SU-DHL-6 (cell line): ENCODE data around the gene ACADM.

Experiments
- H2AFZ ChIP-seq: fragments of 200-600 bp; sonication (generic); 2 replicates; pipeline ENCODE4 v1.6.1; 2014; ENCODE audit warnings: low read depth, mild to moderate bottlenecking, moderate library complexity, mixed read lengths, antibody characterized with exemption, low read length; ENCODE audit not compliant: severe bottlenecking
- H3F3A ChIP-seq: fragments of 200-600 bp; shearing (Covaris generic); 2 replicates; pipeline ENCODE4 v1.6.0; 2016; ENCODE audit warnings: antibody characterized with exemption, mild to moderate bottlenecking; ENCODE audit not compliant: insufficient read depth
- H3K27ac ChIP-seq: fragments of 200-600 bp; sonication (generic); 2 replicates; pipeline ENCODE4 v1.5.1; 2016; ENCODE audit warnings: low read depth, mild to moderate bottlenecking, low read length, moderate library complexity, mixed read lengths
- H3K27me3 ChIP-seq: fragments of 200-600 bp; sonication (generic), shearing (Covaris generic); 2 replicates; pipeline ENCODE4 v1.6.0; 2014; ENCODE audit warnings: mild to moderate bottlenecking, low read length
- H3K36me3 ChIP-seq: fragments of 200-600 bp; sonication (generic); 2 replicates; pipeline ENCODE4 v1.6.1; 2014; ENCODE audit warnings: mild to moderate bottlenecking, low read length, mixed read lengths
- H3K4me2 ChIP-seq: fragments of 300-600, 200-600 bp; shearing (Covaris generic), sonication (generic); 2 replicates; pipeline ENCODE4 v1.6.0; 2014; ENCODE audit warnings: low read length, low read depth, mild to moderate bottlenecking; ENCODE audit not compliant: poor library complexity, severe bottlenecking
- H3K4me3 ChIP-seq: fragments of 200-600 bp; sonication (generic); 2 replicates; pipeline ENCODE4 v1.5.1; 2014; ENCODE audit warnings: antibody characterized with exemption, low read length, mild to moderate bottlenecking, mixed read lengths; ENCODE audit not compliant: insufficient read depth, poor library complexity, severe bottlenecking
- H3K79me2 ChIP-seq: fragments of 200-600 bp; sonication (generic); 2 replicates; pipeline ENCODE4 v1.6.1; 2014; ENCODE audit warnings: mild to moderate bottlenecking, low read length, moderate library complexity; ENCODE audit not compliant: insufficient read depth
- H3K9ac ChIP-seq: fragments of 200-600 bp; sonication (generic); 2 replicates; pipeline ENCODE4 v1.7.0; 2014; ENCODE audit warnings: mild to moderate bottlenecking, low read length
- H3K9me2 ChIP-seq: fragments of 200-600 bp; sonication (generic); replicated peaks from 2 replicates; pipeline ENCODE4 v1.6.1; 2014; ENCODE audit warnings: low read length; ENCODE audit not compliant: insufficient read depth
- H3K9me3 ChIP-seq: fragments of 200-600 bp; sonication (generic); 2 replicates; pipeline ENCODE4 v1.6.1; 2014; ENCODE audit warnings: low read length, mixed read lengths; ENCODE audit not compliant: insufficient read depth
- H4K20me1 ChIP-seq: fragments of 200-600 bp; sonication (generic); 2 replicates; pipeline ENCODE4 v1.6.1; 2014; ENCODE audit warnings: low read depth, mild to moderate bottlenecking, antibody characterized with exemption, low read length, moderate library complexity, mixed read lengths
- EZH2phosphoT487 ChIP-seq: fragments of 200-600 bp; sonication (generic), shearing (Covaris generic); conservative IDR thresholded peaks from 2 replicates; pipeline ENCODE4 v1.6.1; 2018; ENCODE audit warnings: mild to moderate bottlenecking, antibody characterized with exemption, low read length, moderate library complexity, mixed read lengths
- TF ChIP-seq, protein P1 (sequence below): fragments of 200-600 bp; sonication (generic); IDR thresholded peaks from one replicate; pipeline ENCODE4 v1.5.1; 2017; ENCODE audit warnings: antibody characterized with exemption, mild to moderate bottlenecking, low read length, moderate library complexity; ENCODE audit not compliant: insufficient read depth, poor library complexity, severe bottlenecking

The ACADM gene

DNA sequence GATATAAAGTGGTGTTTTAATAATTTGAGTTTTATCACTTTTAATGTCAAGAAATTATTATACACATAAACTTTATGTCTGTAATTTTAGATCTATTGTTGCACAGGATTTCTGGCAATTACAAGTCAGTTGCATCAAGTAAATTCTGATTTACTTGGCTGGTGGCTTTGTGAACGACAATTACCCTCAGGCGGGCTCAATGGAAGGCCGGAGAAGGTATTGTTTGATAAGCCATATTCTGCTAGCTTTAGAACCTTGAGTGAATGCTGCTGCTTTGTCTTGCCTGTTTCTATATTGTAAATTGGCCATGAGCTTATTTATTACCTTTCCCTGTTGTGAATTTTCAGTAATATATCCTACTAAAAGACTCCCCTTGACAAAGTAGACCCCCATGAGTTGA lies 67.6 kb downstream of the ACADM start:
- Histone ChIP-seq H2AFZ (no peak overlapping the region), H4K20me1 (peaks cover 72% of the 10 kb centered on the region), H3K4me2 (no peak overlapping the region), H3F3A (peaks cover 99% of the 10 kb centered on the region), H3K79me2 (peaks cover 58% of the 10 kb centered on the region), H3K36me3 (peaks cover 86% of the 10 kb centered on the region), H3K27me3 (no peaks in the 10 kb centered on the region), H3K27ac (no peak overlapping the region), H3K4me3 (no peak overlapping the region), H3K9me2 (no peaks in the 10 kb centered on the region), H3K9ac (no peak overlapping the region), H3K9me3 (no peaks in the 10 kb centered on the region)
- TF ChIP-seq EZH2phosphoT487 = no peak
- TF ChIP-seq, protein P1, sequence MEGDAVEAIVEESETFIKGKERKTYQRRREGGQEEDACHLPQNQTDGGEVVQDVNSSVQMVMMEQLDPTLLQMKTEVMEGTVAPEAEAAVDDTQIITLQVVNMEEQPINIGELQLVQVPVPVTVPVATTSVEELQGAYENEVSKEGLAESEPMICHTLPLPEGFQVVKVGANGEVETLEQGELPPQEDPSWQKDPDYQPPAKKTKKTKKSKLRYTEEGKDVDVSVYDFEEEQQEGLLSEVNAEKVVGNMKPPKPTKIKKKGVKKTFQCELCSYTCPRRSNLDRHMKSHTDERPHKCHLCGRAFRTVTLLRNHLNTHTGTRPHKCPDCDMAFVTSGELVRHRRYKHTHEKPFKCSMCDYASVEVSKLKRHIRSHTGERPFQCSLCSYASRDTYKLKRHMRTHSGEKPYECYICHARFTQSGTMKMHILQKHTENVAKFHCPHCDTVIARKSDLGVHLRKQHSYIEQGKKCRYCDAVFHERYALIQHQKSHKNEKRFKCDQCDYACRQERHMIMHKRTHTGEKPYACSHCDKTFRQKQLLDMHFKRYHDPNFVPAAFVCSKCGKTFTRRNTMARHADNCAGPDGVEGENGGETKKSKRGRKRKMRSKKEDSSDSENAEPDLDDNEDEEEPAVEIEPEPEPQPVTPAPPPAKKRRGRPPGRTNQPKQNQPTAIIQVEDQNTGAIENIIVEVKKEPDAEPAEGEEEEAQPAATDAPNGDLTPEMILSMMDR = no peak

DNA sequence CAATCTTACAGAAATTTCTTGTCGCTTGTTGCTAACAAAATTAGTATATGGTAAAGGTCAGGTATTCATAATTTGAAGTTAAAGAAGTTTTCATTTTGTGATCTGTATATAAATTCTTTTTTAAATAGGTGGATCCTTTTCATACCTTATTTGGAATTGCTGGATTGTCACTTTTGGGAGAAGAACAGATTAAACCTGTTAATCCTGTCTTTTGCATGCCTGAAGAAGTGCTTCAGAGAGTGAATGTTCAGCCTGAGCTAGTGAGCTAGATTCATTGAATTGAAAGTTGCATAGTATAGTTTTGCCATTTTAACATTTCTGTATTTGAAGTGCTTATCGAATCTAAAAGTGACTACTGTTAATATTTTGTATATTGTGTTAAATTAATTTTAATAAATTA lies 69.9 kb downstream of the ACADM start:
- Histone ChIP-seq H3K27me3 (no peaks in the 10 kb centered on the region), H3K36me3 (peaks cover 64% of the 10 kb centered on the region), H2AFZ (no peak overlapping the region), H3K4me2 (no peak overlapping the region), H3K27ac (no peak overlapping the region), H4K20me1 (peaks cover 49% of the 10 kb centered on the region), H3F3A (peaks cover 99% of the 10 kb centered on the region), H3K9me3 (no peaks in the 10 kb centered on the region), H3K4me3 (no peak overlapping the region), H3K9ac (no peak overlapping the region), H3K9me2 (no peaks in the 10 kb centered on the region), H3K79me2 (peaks cover 35% of the 10 kb centered on the region)
- TF ChIP-seq EZH2phosphoT487 = no peak
- TF ChIP-seq, protein P1 = no peak

DNA sequence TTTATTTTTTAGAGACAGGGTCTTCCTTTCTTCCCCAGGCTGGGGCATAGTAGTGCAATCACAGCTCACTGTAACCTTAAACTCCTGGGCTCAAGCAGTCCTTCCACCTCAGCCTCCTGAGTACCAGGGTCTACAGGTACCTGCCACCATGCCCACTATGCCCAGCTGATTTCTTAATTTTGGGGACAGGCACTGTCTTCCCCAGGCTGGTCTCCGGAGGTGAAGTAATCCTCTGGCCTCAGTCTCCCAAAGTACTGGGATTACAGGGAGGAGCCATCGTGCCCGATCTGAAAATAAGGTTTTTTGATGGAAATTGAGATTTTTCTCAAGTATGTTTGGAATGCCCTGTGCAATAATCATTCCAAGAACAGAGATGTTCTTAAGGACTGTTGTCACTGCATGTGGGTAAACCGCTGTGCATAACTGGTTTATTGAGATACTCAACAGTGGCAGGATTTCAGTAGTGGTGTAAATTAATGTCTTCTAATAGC lies 71.2 kb downstream of the ACADM start:
- H3K4me3 ChIP-seq = no peak overlapping the region
- no peak overlapping the region for H2AFZ ChIP-seq
- H3K9ac ChIP-seq = no peak overlapping the region
- peaks cover 21% of the 10 kb centered on the region for H3K79me2 ChIP-seq
- H3K9me2 ChIP-seq = no peaks in the 10 kb centered on the region
- H3K9me3 ChIP-seq = no peaks in the 10 kb centered on the region
- H3K4me2 ChIP-seq = no peak overlapping the region
- H3F3A ChIP-seq = peaks cover 99% of the 10 kb centered on the region
- no peak for TF ChIP-seq EZH2phosphoT487
- TF ChIP-seq, protein P1 = no peak
- H3K27ac ChIP-seq = no peak overlapping the region
- peaks cover 51% of the 10 kb centered on the region for H3K36me3 ChIP-seq
- peaks cover 36% of the 10 kb centered on the region for H4K20me1 ChIP-seq
- no peaks in the 10 kb centered on the region for H3K27me3 ChIP-seq
